HG03095 (cell line): ENCODE data around the gene FAM229B.
"Not testable (repeated sequence)": the region's sequence is repeated elsewhere in the genome, so short reads cannot be mapped to it uniquely, and the experiment has no call there.

Experiments used
- ATAC-seq: cut with Tn5 transposase; IDR thresholded peaks from one replicate; pipeline ENCODE4 v1.9.1; 2021; ENCODE audit warnings: moderate library complexity; ENCODE audit not compliant: unreplicated experiment

The FAM229B gene

GRCh38 chr6:112062966-112063365 is 24.4 kb upstream of the FAM229B start:
- ATAC-seq: no peak

- no peak for ATAC-seq
Measured at GRCh38 chr6:112065426-112065986, 21.9 kb upstream of the FAM229B start.

- no peak for ATAC-seq
Measured at GRCh38 chr6:112066606-112067005, 20.8 kb upstream of the FAM229B start.

- ATAC-seq: no peak
Measured at GRCh38 chr6:112081569-112081968, 5.8 kb upstream of the FAM229B start.

- no peak for ATAC-seq
Measured at GRCh38 chr6:112085286-112086065, 1.9 kb upstream of the FAM229B start.

- ATAC-seq: peak; percentile 31
Measured at GRCh38 chr6:112086744-112087135, 651 bp upstream of the FAM229B start.

- no peak for ATAC-seq
Measured at GRCh38 chr6:112087916-112088315, 525 bp downstream of the FAM229B start.

GRCh38 chr6:112096901-112097300 is 9.5 kb downstream of the FAM229B start:
- no peak for ATAC-seq

GRCh38 chr6:112100561-112100960 is 13.2 kb downstream of the FAM229B start:
- ATAC-seq: no peak

- ATAC-seq: not testable (repeated sequence)
Measured at GRCh38 chr6:112106026-112106425, 18.6 kb downstream of the FAM229B start.

- no peak for ATAC-seq
Measured at GRCh38 chr6:112106562-112106961, 19.2 kb downstream of the FAM229B start.

GRCh38 chr6:112109262-112109661 is 21.9 kb downstream of the FAM229B start:
- no peak for ATAC-seq

GRCh38 chr6:112113431-112113830 is 26.0 kb downstream of the FAM229B start:
- no peak for ATAC-seq

- no peak for ATAC-seq
Measured at GRCh38 chr6:112113918-112114317, 26.5 kb downstream of the FAM229B start.

GRCh38 chr6:112114577-112115223 is 27.3 kb downstream of the FAM229B start:
- ATAC-seq: no peak

GRCh38 chr6:112116221-112116620 is 28.8 kb downstream of the FAM229B start:
- no peak for ATAC-seq

GRCh38 chr6:112117554-112117953 is 30.2 kb downstream of the FAM229B start:
- no peak for ATAC-seq

GRCh38 chr6:112118034-112118433 is 30.6 kb downstream of the FAM229B start:
- no peak for ATAC-seq

GRCh38 chr6:112122756-112123155 is 35.4 kb downstream of the FAM229B start:
- no peak for ATAC-seq

GRCh38 chr6:112123982-112124381 is 36.6 kb downstream of the FAM229B start:
- ATAC-seq: no peak

- no peak for ATAC-seq
Measured at GRCh38 chr6:112128208-112128607, 40.8 kb downstream of the FAM229B start.

GRCh38 chr6:112130878-112131277 is 43.5 kb downstream of the FAM229B start:
- ATAC-seq: no peak
